Caco-2 (cell line): Measurements from ENCODE around the gene MTREX. TPM values are rescaled to one million over a fixed set of nuclear protein-coding genes. Genes with fewer than 3 reads are reported as not detected.
"Not testable (repeated sequence)": the region's sequence is repeated elsewhere in the genome, so short reads cannot be mapped to it uniquely, and the experiment has no call there.

Experiments
- BruUV-seq: library from RNA; stranded (reverse); fragments of 400-500 nt; replicated peaks from 2 replicates; lab custom pipeline; 2021; lab: Mats Ljungman, UMichigan
- CTCF ChIA-PET: fragments of 300-600 bp; sonication (Branson Sonifier 250); formaldehyde crosslinking; loops from one replicate; lab custom pipeline; 2022; ENCODE audit warnings: antibody characterized with exemption; lab: Charles Lee
- POLR2A ChIA-PET: fragments of 300-600 bp; sonication (Branson Sonifier 250); formaldehyde crosslinking; loops from one replicate; lab custom pipeline; 2022; ENCODE audit warnings: antibody characterized with exemption; lab: Charles Lee
- DNase-seq, 2 experiments: peaks; one replicate each; pipeline versions ENCODE4 v3.0.0 to v3.0.0-alpha.2; 2020 to 2022
- H3K27me3 ChIP-seq: replicated peaks from 2 replicates; pipeline ENCODE4 v1.6.0; 2011; ENCODE audit warnings: low read length; ENCODE audit not compliant: control insufficient read depth, insufficient read depth
- H3K36me3 ChIP-seq: 2 replicates; pipeline ENCODE4 v1.5.1; 2011; ENCODE audit warnings: low read length; ENCODE audit not compliant: control insufficient read depth, insufficient read depth
- H3K4me1 ChIP-seq: fragments of 250-450 bp; sonication (Bioruptor Pico); 2 replicates; pipeline ENCODE4 v1.5.1; 2020; ENCODE audit warnings: mild to moderate bottlenecking
- H3K4me3 ChIP-seq: 2 replicates; pipeline ENCODE4 v1.5.1; 2011; ENCODE audit warnings: low read depth, mild to moderate bottlenecking, control low read depth, low read length
- H3K9me3 ChIP-seq: fragments of 250-450 bp; sonication (Bioruptor Pico); 2 replicates; pipeline ENCODE4 v1.5.1; 2020; ENCODE audit warnings: mild to moderate bottlenecking, moderate library complexity
- H3K27ac Mint-ChIP-seq: one replicate; pipeline ENCODE4 v1.8.0; 2022; ENCODE audit warnings: mixed read lengths; ENCODE audit not compliant: unreplicated experiment
- H3K27me3 Mint-ChIP-seq: one replicate; pipeline ENCODE4 v1.8.0; 2022; ENCODE audit warnings: mixed read lengths; ENCODE audit not compliant: insufficient read depth, unreplicated experiment
- H3K36me3 Mint-ChIP-seq: one replicate; pipeline ENCODE4 v1.8.0; 2022; ENCODE audit warnings: mild to moderate bottlenecking, mixed read lengths; ENCODE audit not compliant: insufficient read depth, unreplicated experiment
- H3K4me1 Mint-ChIP-seq: one replicate; pipeline ENCODE4 v1.8.0; 2022; ENCODE audit warnings: low read depth, mixed read lengths; ENCODE audit not compliant: unreplicated experiment
- H3K4me3 Mint-ChIP-seq: one replicate; pipeline ENCODE4 v1.8.0; 2022; ENCODE audit warnings: mild to moderate bottlenecking, moderate library complexity, mixed read lengths; ENCODE audit not compliant: unreplicated experiment
- H3K9me3 Mint-ChIP-seq: one replicate; pipeline ENCODE4 v1.8.0; 2022; ENCODE audit warnings: mixed read lengths; ENCODE audit not compliant: unreplicated experiment
- intact Hi-C: fragments of 100-400 bp; cut with micrococcal nuclease; formaldehyde crosslinking; loops from one replicate; pipeline ENCODE4 v1.10.0; 2022; ENCODE audit not compliant: unreplicated experiment
- total RNA-seq: library from RNA; stranded (reverse); gene quantifications from 2 replicates; pipeline ENCODE4 v1.2.3, GENCODE V29; 2022
- TF ChIP-seq, protein P1 (sequence below), 2 experiments: fragments of 200-600 bp in 1 of 2; IDR thresholded peaks; 1 replicate in 1 of 2; 2 replicates in 1 of 2; pipeline versions ENCODE4 v1.5.1 to v1.8.0; 2011 to 2022; ENCODE audit warnings: antibody characterized with exemption in 1 of 2, control low read depth in 1 of 2, inconsistent platforms in 1 of 2, low read depth in 1 of 2, low read length in 1 of 2, mild to moderate bottlenecking in 1 of 2, moderate library complexity in 1 of 2; ENCODE audit not compliant: insufficient read depth in 1 of 2, severe bottlenecking in 1 of 2, unreplicated experiment in 1 of 2

MTREX gene
- total RNA-seq, 1 experiment from 2014 or later, result 83.7 TPM

DNA sequence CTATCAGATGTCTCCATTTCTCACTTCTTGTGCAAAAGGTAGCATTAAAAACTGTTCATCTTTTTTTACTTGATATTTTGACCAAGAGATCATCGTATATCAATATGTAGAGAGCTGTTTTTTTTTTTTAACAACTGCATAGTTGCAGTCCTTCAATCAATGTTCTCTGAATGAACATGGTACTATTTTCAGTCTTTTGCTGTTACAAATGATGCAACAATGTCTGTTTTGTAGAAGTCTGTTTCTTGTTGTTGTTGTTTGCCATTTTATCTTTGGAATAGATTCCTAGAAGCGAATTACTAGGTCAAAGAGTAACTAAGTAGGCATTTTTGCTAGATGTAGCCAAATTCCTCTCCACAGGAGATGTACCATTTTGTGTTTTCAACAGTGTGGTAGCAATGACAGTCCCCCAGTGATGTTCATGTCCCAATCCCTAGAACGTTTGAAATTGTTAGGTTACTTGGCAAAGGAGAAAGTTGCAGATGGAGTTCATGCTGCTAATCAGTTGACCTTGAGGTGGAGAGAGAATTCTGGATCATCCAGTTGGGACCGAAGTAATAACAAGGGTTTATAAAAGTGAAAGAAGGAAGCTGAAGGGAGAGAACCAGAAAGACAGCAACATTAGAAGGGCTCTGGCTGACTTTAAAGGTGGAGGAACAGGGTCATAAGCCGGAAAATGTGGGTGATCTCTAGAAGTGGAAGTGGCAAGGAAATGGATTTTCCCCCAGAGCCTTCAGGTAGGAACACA, 6.3 kb downstream of the MTREX start:
- Histone ChIP-seq H3K27me3 (no peaks in the 10 kb centered on the region), H3K4me1 (0 out of 2 replicates have a peak, but pooled peaks cover 6% of the 10 kb centered on the region), H3K36me3 (no peaks in the 10 kb centered on the region; the same call in 1 of the 2 replicates), H3K9me3 (no peaks in the 10 kb centered on the region), H3K4me3 (no peak overlapping the region)
- CTCF ChIA-PET, result no interaction called here
- Mint-ChIP-seq H3K36me3 (peaks cover 29% of the 10 kb centered on the region), H3K27ac (no peak overlapping the region), H3K4me1 (peaks cover 6% of the 10 kb centered on the region), H3K9me3 (no peaks in the 10 kb centered on the region), H3K27me3 (no peaks in the 10 kb centered on the region), H3K4me3 (no peak overlapping the region)
- BruUV-seq, result no TSS peak
- DNase-seq, result no peak
- intact Hi-C loops, result no loop called here
- TF ChIP-seq, protein P1, sequence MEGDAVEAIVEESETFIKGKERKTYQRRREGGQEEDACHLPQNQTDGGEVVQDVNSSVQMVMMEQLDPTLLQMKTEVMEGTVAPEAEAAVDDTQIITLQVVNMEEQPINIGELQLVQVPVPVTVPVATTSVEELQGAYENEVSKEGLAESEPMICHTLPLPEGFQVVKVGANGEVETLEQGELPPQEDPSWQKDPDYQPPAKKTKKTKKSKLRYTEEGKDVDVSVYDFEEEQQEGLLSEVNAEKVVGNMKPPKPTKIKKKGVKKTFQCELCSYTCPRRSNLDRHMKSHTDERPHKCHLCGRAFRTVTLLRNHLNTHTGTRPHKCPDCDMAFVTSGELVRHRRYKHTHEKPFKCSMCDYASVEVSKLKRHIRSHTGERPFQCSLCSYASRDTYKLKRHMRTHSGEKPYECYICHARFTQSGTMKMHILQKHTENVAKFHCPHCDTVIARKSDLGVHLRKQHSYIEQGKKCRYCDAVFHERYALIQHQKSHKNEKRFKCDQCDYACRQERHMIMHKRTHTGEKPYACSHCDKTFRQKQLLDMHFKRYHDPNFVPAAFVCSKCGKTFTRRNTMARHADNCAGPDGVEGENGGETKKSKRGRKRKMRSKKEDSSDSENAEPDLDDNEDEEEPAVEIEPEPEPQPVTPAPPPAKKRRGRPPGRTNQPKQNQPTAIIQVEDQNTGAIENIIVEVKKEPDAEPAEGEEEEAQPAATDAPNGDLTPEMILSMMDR (IDR thresholded peaks at IDR 0.05; ENCODE audit: insufficient read depth in 1 of 2, low read depth in 1 of 2, low read length in 1 of 2, severe bottlenecking in 1 of 2, unreplicated experiment in 1 of 2), result no peak
- POLR2A ChIA-PET, result no interaction called here

DNA sequence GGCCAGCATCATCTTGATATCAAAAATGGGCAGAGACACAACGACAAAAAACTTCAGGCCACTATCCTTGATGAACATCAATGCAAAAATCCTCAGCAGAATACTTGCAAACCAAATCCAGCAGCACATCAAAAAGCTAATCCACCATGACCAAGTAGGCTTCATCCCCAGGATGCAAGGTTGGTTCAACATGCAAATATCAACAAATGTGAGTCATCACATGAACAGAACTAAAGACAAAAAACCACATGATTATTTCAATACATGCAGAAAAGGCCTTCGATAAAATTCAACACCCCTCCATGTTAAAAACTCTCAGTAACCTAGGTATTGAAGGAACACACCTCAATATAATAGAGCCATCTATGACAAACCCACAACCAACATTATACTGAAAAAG, 8.5 kb downstream of the MTREX start:
- H3K36me3 ChIP-seq, result no peaks in the 10 kb centered on the region
- DNase-seq, result no peak
- Mint-ChIP-seq H3K4me3 (no peak overlapping the region), H3K36me3 (peaks cover 29% of the 10 kb centered on the region), H3K4me1 (peaks cover 6% of the 10 kb centered on the region), H3K9me3 (no peaks in the 10 kb centered on the region), H3K27me3 (no peaks in the 10 kb centered on the region), H3K27ac (no peak overlapping the region)
- no peaks in the 10 kb centered on the region for H3K27me3 ChIP-seq
- intact Hi-C loops, result no loop called here
- CTCF ChIA-PET, result no interaction called here
- TF ChIP-seq, protein P1 (IDR thresholded peaks at IDR 0.05; ENCODE audit: insufficient read depth in 1 of 2, low read depth in 1 of 2, low read length in 1 of 2, severe bottlenecking in 1 of 2, unreplicated experiment in 1 of 2), result no peak
- POLR2A ChIA-PET, result no interaction called here
- H3K9me3 ChIP-seq, result no peaks in the 10 kb centered on the region
- no peak overlapping the region for H3K4me3 ChIP-seq
- BruUV-seq, result no TSS peak
- H3K4me1 ChIP-seq, result no peaks in the 10 kb centered on the region

DNA sequence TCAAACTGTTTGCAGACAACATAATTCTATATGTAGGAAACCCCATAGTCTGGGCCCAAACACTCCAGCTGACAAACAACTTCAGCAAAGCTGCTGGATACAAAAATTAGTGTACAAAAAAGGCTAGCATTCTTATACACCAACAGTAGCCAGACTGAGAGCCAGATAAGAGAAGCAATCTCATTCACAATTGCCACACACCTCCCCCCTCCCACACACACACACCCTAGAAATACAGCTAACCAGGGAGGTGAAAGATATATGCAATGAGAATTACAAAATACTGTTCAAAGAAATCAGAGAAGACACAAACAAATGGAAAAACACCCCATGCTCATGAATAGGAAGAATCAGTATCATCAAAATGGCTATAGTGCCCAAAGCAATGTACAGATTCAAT, 9.0 kb downstream of the MTREX start:
- POLR2A ChIA-PET, result no interaction called here
- CTCF ChIA-PET, result no interaction called here
- H3K27ac Mint-ChIP-seq, result no peak overlapping the region
- no TSS peak for BruUV-seq
- intact Hi-C loops, result no loop called here
- no peak overlapping the region for H3K4me3 Mint-ChIP-seq
- peaks cover 6% of the 10 kb centered on the region for H3K4me1 Mint-ChIP-seq
- Histone ChIP-seq H3K4me1 (no peaks in the 10 kb centered on the region), H3K27me3 (no peaks in the 10 kb centered on the region), H3K36me3 (no peaks in the 10 kb centered on the region), H3K4me3 (no peak overlapping the region), H3K9me3 (no peaks in the 10 kb centered on the region)
- no peaks in the 10 kb centered on the region for H3K9me3 Mint-ChIP-seq
- no peaks in the 10 kb centered on the region for H3K27me3 Mint-ChIP-seq
- TF ChIP-seq, protein P1 (IDR thresholded peaks at IDR 0.05; ENCODE audit: insufficient read depth in 1 of 2, low read depth in 1 of 2, low read length in 1 of 2, severe bottlenecking in 1 of 2, unreplicated experiment in 1 of 2), result no peak
- DNase-seq, result no peak
- H3K36me3 Mint-ChIP-seq, result peaks cover 27% of the 10 kb centered on the region

DNA sequence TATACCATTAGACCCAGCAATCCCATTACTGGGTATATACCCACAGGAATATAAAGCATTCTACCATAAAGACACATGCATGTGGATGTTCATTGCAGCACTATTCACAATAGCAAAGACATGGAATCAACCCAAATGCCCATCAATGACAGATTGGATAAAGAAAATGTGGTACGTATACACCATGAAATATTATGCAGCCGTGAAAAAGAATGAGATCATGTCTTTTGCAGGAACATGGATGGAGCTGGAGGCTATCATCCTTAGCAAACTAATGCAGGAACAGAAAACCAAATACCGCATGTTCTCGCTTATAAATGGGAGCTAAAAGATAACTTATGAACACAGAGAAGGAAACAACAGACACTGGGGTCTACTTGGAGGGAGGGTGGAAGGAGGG, 10.4 kb downstream of the MTREX start:
- H3K4me1 ChIP-seq, CTCF ChIA-PET, H3K27ac Mint-ChIP-seq, BruUV-seq, intact Hi-C loops, H3K9me3 ChIP-seq, H3K4me3 ChIP-seq, H3K4me3 Mint-ChIP-seq, H3K4me1 Mint-ChIP-seq, H3K36me3 ChIP-seq, H3K27me3 Mint-ChIP-seq, H3K9me3 Mint-ChIP-seq, H3K27me3 ChIP-seq, DNase-seq: not testable (repeated sequence)
- POLR2A ChIA-PET, result interaction anchor here (0.8 kb wide), 1 partner anchor 11 kb away, joined by 4 read pairs; the partner anchor contains the start of genes DHX29 and MTREX
- peaks cover 22% of the 10 kb centered on the region for H3K36me3 Mint-ChIP-seq
